ENCODE measurements around the gene DRAM2. TPM values are rescaled to one million over a fixed set of nuclear protein-coding genes. Genes with fewer than 3 reads are reported as not detected.
A peak's percentile ranks its signal among the peaks of the same experiment; 100 is the strongest.

Gene DRAM2
- total and polyA plus RNA-seq, 2 of the 13 experiments (the other 11 are each of a cell fraction or from before 2014, with no cell fraction given) = 33.2 to 123 TPM

- TF ChIP-seq SNRNP70 (IDR thresholded peaks at IDR 0.05; ENCODE audit: low read depth, low read length) (no peak), RERE (CRISPR knock-in tag; IDR thresholded peaks at IDR 0.05; ENCODE audit: low read depth) (0 out of 2 replicates have a peak, but pooled peaks have one; percentile 4), LRRFIP1 (CRISPR knock-in tag; conservative IDR thresholded peaks at IDR 0.05) (no peak), HINFP (CRISPR knock-in tag; IDR thresholded peaks at IDR 0.05; ENCODE audit: low read depth) (no peak), PPARG (CRISPR knock-in tag; conservative IDR thresholded peaks at IDR 0.05) (no peak), U2AF1 (optimal IDR thresholded peaks at IDR 0.05; ENCODE audit: low read depth, low read length) (no peak), NR2F1 (CRISPR knock-in tag; IDR thresholded peaks at IDR 0.05) (0 out of 4 replicates have a peak, but pooled peaks of 1 of the 2 experiments have one; percentile 11), E2F5 (CRISPR knock-in tag; conservative IDR thresholded peaks at IDR 0.05) (no peak), ZNF605 (CRISPR knock-in tag; IDR thresholded peaks at IDR 0.05) (no peak), ZNF280D (CRISPR knock-in tag; IDR thresholded peaks at IDR 0.05) (no peak), ZNF598 (CRISPR knock-in tag; IDR thresholded peaks at IDR 0.05; ENCODE audit: borderline replicate concordance) (no peak), ZFP36L1 (CRISPR knock-in tag; IDR thresholded peaks at IDR 0.05) (no peak), PBX3 (CRISPR knock-in tag; IDR thresholded peaks at IDR 0.05; ENCODE audit: borderline replicate concordance) (no peak)
Measured at GRCh38 chr1:111139324-111139955, 453 bp downstream of the DRAM2 start (continued).
